Measurements from ENCODE around the gene PCDH1. TPM values are rescaled to one million over a fixed set of nuclear protein-coding genes. Genes with fewer than 3 reads are reported as not detected.

PCDH1 gene
- total RNA-seq, 4 donors from 2014 or later = 10.6 to 148 (median 50.6) TPM

- ATAC-seq (ENCODE audit: low FRiP score) (no peak), DNase-seq (ENCODE audit: low spot score) (no peak)
- TF ChIP-seq, protein P1, sequence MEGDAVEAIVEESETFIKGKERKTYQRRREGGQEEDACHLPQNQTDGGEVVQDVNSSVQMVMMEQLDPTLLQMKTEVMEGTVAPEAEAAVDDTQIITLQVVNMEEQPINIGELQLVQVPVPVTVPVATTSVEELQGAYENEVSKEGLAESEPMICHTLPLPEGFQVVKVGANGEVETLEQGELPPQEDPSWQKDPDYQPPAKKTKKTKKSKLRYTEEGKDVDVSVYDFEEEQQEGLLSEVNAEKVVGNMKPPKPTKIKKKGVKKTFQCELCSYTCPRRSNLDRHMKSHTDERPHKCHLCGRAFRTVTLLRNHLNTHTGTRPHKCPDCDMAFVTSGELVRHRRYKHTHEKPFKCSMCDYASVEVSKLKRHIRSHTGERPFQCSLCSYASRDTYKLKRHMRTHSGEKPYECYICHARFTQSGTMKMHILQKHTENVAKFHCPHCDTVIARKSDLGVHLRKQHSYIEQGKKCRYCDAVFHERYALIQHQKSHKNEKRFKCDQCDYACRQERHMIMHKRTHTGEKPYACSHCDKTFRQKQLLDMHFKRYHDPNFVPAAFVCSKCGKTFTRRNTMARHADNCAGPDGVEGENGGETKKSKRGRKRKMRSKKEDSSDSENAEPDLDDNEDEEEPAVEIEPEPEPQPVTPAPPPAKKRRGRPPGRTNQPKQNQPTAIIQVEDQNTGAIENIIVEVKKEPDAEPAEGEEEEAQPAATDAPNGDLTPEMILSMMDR (IDR thresholded peaks at IDR 0.05) = no peak
These were observed 32.2 kb downstream of the PCDH1 start for GRCh38 chr5:141846031-141846430.

- no peak for ATAC-seq (ENCODE audit: low FRiP score)
- TF ChIP-seq, protein P1 (IDR thresholded peaks at IDR 0.05) = no peak
- DNase-seq (ENCODE audit: low spot score) = no peak
These were observed 32.8 kb downstream of the PCDH1 start for GRCh38 chr5:141845371-141845851.

DNA sequence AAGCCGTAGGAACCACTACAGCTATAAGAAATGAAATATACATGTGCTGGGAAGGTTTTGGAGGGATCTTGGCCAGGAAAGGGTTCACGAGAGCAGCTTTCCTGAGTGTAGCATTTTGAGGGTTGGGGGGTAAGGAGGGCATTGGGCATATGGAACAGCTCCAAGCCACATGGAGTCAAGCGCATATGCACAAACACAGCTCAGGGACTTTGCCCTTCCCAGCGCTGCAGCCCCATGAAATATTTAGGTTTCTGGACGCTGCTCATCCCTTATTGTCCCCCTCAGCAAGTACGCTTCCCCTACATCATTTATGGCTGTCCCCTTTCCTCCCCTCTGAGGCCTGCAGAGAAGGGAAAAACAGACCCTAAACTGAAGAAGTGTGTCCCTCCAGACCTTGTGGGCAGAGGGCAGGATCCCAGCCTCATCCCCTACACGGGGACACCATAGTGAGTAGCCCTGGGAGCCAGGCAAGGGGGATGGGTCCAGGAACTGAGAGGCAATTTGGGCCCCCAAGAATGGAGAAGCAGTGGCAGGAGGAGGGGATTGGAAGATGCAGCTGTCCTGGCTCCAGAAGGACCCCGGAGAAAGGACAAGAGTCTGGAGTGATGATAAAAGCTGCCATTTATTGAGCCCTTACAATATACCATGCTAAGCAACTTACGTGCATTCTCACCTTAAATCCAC is 33.7 kb downstream of the PCDH1 start:
- no peak for DNase-seq (ENCODE audit: low spot score)
- TF ChIP-seq, protein P1 (IDR thresholded peaks at IDR 0.05) = no peak
- no peak for ATAC-seq (ENCODE audit: low FRiP score)

DNA sequence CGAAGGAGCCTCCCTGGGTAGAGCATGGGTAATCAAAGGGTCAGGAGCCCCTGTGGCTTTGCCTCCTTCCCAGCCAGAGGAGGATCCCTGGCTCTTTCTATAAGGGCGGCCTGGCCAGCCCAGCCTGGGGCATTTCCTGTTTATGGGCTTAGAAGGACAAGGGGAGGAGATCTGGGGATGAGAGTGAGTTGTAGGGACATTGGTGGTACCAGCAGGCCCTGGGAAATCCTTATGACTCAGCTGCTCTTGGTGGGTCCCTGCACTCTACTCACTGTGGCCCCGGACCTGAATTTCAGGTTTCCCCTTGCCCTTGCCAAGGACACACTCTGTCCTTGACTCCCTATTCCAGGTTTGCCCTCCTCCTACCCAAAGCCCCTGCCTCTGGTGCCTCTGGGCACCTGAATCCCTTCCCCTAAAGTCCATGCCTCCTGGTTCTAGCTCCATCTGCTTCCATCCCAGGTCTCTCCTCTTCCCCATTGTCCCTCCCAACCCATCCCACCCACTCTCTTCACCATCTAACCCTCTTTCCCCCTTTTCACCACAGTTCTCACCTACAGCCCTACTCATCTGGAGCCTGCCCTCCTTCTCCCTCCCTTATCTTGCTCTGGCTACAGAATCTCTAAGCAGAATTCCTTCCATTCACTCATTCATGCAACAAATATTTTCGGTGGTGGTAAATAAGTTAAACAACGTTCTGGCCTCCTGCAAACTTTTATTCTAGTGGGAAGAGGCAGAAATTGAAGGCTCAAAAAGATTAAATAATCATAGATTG is 34.9 kb downstream of the PCDH1 start:
- DNase-seq (ENCODE audit: low spot score) = no peak
- ATAC-seq (ENCODE audit: low FRiP score) = no peak

GRCh38 chr5:141841378-141842180 is 36.6 kb downstream of the PCDH1 start:
- TF ChIP-seq, protein P1 (IDR thresholded peaks at IDR 0.05) = no peak
- DNase-seq (ENCODE audit: low spot score) = no peak
- no peak for ATAC-seq (ENCODE audit: low FRiP score)

More for the DNA sequence above, 34.9 kb downstream of the PCDH1 start:
- TF ChIP-seq, protein P1 (IDR thresholded peaks at IDR 0.05) = no peak

GRCh38 chr5:141840826-141841360 is 37.3 kb downstream of the PCDH1 start:
- DNase-seq (ENCODE audit: low spot score) = no peak
- ATAC-seq (ENCODE audit: low FRiP score) = no peak
- TF ChIP-seq, protein P1 (IDR thresholded peaks at IDR 0.05) = no peak
